HepG2 (cell line): ENCODE data around the gene MIR17HG. TPM values are rescaled to one million over a fixed set of nuclear protein-coding genes. Genes with fewer than 3 reads are reported as not detected.

Experiments
- ATF4 ChIP-seq, 2 experiments: fragments of 450-650 bp in 1 of 2; sonication (generic) in 1 of 2; formaldehyde crosslinking; IDR thresholded peaks; 2 replicates each; pipeline versions ENCODE4 v1.5.0 to v1.8.0; 2020 to 2022; ENCODE audit warnings: mild to moderate bottlenecking in 1 of 2, missing genetic modification reagents in 1 of 2
- ATF7-NPFF ChIP-seq: sonication (generic); formaldehyde crosslinking; IDR thresholded peaks from 2 replicates; pipeline ENCODE4 v1.8.1; 2023; ENCODE audit warnings: mild to moderate bottlenecking, low read depth, missing genetic modification reagents, moderate library complexity
- CREBL2 ChIP-seq: sonication (generic); formaldehyde crosslinking; IDR thresholded peaks from 2 replicates; pipeline ENCODE4 v1.8.1; 2023; ENCODE audit warnings: missing genetic modification reagents, mild to moderate bottlenecking, borderline replicate concordance
- FOXK2 ChIP-seq: fragments of 450-650 bp; IDR thresholded peaks from 2 replicates; pipeline ENCODE4 v1.6.1; 2016
- PTBP1 ChIP-seq: fragments of 200-400 bp; formaldehyde crosslinking; IDR thresholded peaks from 2 replicates; pipeline ENCODE4 v1.6.1; 2018; ENCODE audit warnings: low read length, low read depth; ENCODE audit not compliant: poor library complexity, severe bottlenecking
- ZNF138 ChIP-seq: sonication (generic); formaldehyde crosslinking; IDR thresholded peaks from 2 replicates; pipeline ENCODE4 v1.5.0; 2020; ENCODE audit warnings: mild to moderate bottlenecking, low read depth, missing genetic modification reagents
- ZNF205 ChIP-seq: IDR thresholded peaks from 2 replicates; pipeline ENCODE4 v1.6.1; 2018; ENCODE audit warnings: missing biosample characterization, missing genetic modification reagents
- ZNF34 ChIP-seq: sonication (generic); formaldehyde crosslinking; IDR thresholded peaks from 2 replicates; pipeline ENCODE4 v1.4.0; 2020; ENCODE audit warnings: mild to moderate bottlenecking, missing genetic modification reagents, borderline replicate concordance
- ZXDC ChIP-seq: sonication (generic); formaldehyde crosslinking; IDR thresholded peaks from 2 replicates; pipeline ENCODE4 v1.5.0; 2020; ENCODE audit warnings: mild to moderate bottlenecking, missing genetic modification reagents
- polyA plus RNA-seq, 8 experiments: library from polyadenylated mRNA; depleted of rRNA in 3 of 8; stranded (reverse) in 7 of 8; unstranded in 1 of 8; fragments of >200 nt; fragmentation: Illumina TruSeq in 4 of 8; extraction: Trizol in 4 of 8; gene quantifications; 2 replicates each; pipeline versions ENCODE4 v1.2.1 to v1.2.3, GENCODE V29; 2011 to 2016; ENCODE audit warnings: low read depth in 4 of 8, missing spikeins in 1 of 8, mixed read lengths in 1 of 8; ENCODE audit not compliant: insufficient read depth in 1 of 8
- total RNA-seq, 5 experiments: library from RNA; depleted of rRNA; stranded (reverse); fragments of >200 nt; fragmentation: Illumina TruSeq; extraction: Trizol; gene quantifications; 2 replicates each; pipeline ENCODE4 v1.2.3, GENCODE V29; 2016; ENCODE audit warnings: low read depth in 1 of 5
- TF ChIP-seq, protein P1 (sequence below): sonication (generic); formaldehyde crosslinking; IDR thresholded peaks from 2 replicates; pipeline ENCODE4 v1.4.0; 2020; ENCODE audit warnings: missing genetic modification reagents
- TF ChIP-seq, protein P2 (sequence below): sonication (generic); formaldehyde crosslinking; IDR thresholded peaks from 2 replicates; pipeline ENCODE4 v1.5.0; 2020; ENCODE audit warnings: missing genetic modification reagents
- TF ChIP-seq, protein P3 (sequence below): sonication (generic); formaldehyde crosslinking; IDR thresholded peaks from 2 replicates; pipeline ENCODE4 v1.8.0; 2022; ENCODE audit warnings: mild to moderate bottlenecking, missing genetic modification reagents
- TF ChIP-seq, protein P4 (sequence below): sonication (generic); formaldehyde crosslinking; IDR thresholded peaks from 2 replicates; pipeline ENCODE4 v1.5.0; 2020; ENCODE audit warnings: mild to moderate bottlenecking, missing genetic modification reagents, borderline replicate concordance

Gene MIR17HG
- total and polyA plus RNA-seq, 2 of the 13 experiments (the other 11 are each of a cell fraction or from before 2014, with no cell fraction given): 2.5 to 12.3 TPM

DNA sequence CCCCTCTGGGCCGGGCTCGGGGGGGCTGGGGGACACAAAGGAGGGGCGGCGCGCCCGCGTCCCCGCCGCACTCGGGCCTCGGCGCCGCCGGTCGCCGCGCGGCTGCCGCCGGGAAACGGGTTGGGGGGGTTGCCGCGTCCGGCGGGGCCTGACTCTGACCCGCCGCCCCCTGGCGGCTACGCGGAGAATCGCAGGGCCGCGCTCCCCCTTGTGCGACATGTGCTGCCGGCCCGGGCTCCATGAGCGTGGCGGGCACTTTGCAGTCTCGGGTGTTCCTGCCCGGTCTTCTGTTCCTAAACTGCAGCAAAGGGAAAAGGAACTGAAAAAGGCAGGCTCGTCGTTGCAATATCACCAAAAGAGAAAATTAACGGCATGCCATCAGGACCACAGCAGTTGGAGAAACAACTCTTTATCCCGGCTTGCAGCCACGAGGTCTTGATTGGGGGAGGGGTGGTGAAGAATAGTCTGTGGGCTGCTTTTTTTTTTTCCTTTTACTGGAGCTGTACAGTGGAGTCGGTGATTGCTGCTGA, 1.5 kb downstream of the MIR17HG start (continued):
- TF ChIP-seq ZNF138 (CRISPR knock-in tag) (no peak), ATF4 (CRISPR knock-in tag; IDR thresholded peaks at IDR 0.05) (0 out of 4 replicates have a peak, but pooled peaks of 1 of the 2 experiments have one; percentile 17), PTBP1 (no peak), FOXK2 (no peak), CREBL2 (no peak), ZXDC (no peak), ZNF205 (CRISPR knock-in tag) (peak; percentile 54; the same call in 1 of the 2 replicates), ZNF34 (CRISPR knock-in tag) (no peak), ATF7-NPFF (CRISPR knock-in tag) (peak; percentile 81; the same call in 1 of the 2 replicates)
- TF ChIP-seq, protein P1, sequence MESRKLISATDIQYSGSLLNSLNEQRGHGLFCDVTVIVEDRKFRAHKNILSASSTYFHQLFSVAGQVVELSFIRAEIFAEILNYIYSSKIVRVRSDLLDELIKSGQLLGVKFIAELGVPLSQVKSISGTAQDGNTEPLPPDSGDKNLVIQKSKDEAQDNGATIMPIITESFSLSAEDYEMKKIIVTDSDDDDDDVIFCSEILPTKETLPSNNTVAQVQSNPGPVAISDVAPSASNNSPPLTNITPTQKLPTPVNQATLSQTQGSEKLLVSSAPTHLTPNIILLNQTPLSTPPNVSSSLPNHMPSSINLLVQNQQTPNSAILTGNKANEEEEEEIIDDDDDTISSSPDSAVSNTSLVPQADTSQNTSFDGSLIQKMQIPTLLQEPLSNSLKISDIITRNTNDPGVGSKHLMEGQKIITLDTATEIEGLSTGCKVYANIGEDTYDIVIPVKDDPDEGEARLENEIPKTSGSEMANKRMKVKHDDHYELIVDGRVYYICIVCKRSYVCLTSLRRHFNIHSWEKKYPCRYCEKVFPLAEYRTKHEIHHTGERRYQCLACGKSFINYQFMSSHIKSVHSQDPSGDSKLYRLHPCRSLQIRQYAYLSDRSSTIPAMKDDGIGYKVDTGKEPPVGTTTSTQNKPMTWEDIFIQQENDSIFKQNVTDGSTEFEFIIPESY (CRISPR knock-in tag): peak; percentile 39; the same call in 1 of the 2 replicates
- TF ChIP-seq, protein P2, sequence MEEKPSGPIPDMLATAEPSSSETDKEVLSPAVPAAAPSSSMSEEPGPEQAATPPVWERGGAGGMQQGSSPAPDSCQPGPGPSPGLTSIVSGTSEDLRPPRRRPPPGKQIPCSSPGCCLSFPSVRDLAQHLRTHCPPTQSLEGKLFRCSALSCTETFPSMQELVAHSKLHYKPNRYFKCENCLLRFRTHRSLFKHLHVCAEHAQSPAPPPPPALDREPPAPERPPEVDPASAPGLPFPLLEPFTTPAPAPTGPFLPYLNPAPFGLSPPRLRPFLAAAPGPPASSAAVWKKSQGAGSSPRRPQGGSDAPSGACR (CRISPR knock-in tag): peak; percentile 38; the same call in 1 of the 2 replicates
- TF ChIP-seq, protein P3, sequence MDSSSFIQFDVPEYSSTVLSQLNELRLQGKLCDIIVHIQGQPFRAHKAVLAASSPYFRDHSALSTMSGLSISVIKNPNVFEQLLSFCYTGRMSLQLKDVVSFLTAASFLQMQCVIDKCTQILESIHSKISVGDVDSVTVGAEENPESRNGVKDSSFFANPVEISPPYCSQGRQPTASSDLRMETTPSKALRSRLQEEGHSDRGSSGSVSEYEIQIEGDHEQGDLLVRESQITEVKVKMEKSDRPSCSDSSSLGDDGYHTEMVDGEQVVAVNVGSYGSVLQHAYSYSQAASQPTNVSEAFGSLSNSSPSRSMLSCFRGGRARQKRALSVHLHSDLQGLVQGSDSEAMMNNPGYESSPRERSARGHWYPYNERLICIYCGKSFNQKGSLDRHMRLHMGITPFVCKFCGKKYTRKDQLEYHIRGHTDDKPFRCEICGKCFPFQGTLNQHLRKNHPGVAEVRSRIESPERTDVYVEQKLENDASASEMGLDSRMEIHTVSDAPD (CRISPR knock-in tag): no peak
- TF ChIP-seq, protein P4, sequence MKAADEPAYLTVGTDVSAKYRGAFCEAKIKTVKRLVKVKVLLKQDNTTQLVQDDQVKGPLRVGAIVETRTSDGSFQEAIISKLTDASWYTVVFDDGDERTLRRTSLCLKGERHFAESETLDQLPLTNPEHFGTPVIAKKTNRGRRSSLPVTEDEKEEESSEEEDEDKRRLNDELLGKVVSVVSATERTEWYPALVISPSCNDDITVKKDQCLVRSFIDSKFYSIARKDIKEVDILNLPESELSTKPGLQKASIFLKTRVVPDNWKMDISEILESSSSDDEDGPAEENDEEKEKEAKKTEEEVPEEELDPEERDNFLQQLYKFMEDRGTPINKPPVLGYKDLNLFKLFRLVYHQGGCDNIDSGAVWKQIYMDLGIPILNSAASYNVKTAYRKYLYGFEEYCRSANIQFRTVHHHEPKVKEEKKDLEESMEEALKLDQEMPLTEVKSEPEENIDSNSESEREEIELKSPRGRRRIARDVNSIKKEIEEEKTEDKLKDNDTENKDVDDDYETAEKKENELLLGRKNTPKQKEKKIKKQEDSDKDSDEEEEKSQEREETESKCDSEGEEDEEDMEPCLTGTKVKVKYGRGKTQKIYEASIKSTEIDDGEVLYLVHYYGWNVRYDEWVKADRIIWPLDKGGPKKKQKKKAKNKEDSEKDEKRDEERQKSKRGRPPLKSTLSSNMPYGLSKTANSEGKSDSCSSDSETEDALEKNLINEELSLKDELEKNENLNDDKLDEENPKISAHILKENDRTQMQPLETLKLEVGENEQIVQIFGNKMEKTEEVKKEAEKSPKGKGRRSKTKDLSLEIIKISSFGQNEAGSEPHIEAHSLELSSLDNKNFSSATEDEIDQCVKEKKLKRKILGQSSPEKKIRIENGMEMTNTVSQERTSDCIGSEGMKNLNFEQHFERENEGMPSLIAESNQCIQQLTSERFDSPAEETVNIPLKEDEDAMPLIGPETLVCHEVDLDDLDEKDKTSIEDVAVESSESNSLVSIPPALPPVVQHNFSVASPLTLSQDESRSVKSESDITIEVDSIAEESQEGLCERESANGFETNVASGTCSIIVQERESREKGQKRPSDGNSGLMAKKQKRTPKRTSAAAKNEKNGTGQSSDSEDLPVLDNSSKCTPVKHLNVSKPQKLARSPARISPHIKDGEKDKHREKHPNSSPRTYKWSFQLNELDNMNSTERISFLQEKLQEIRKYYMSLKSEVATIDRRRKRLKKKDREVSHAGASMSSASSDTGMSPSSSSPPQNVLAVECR: peak; percentile 84
